EH (cell line): ENCODE data around the gene TAB2.
"Not testable (repeated sequence)": the region's sequence is repeated elsewhere in the genome, so short reads cannot be mapped to it uniquely, and the experiment has no call there.

Experiments used
- DNase-seq: peaks from one replicate; pipeline ENCODE4 v3.0.0-alpha.2; 2015; ENCODE audit warnings: low read depth

Gene TAB2

DNA sequence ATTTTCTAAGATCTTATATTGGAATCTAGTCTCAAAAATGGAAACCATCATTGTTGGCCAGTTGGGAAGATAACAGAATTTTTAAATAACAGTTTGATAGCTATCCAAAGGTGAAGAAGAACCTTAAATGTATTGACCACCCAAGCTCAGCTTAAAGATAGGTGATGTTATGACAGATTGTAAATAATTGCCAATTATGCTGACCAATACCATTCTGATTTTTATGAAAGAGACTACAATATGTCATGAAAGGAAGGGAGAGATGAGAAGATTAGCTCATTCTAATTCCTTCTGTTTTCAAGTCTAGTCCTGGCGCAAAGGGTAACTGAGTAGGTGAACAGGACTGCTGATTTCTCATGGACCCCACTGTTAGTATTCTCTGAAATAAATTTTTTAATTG is 5.7 kb upstream of the TAB2 start:
- DNase-seq = no peak

- no peak for DNase-seq
Observed at GRCh38 chr6:149313070-149313469, 4.4 kb upstream of the TAB2 start.

GRCh38 chr6:149313861-149314260 is 3.7 kb upstream of the TAB2 start:
- DNase-seq = no peak

DNA sequence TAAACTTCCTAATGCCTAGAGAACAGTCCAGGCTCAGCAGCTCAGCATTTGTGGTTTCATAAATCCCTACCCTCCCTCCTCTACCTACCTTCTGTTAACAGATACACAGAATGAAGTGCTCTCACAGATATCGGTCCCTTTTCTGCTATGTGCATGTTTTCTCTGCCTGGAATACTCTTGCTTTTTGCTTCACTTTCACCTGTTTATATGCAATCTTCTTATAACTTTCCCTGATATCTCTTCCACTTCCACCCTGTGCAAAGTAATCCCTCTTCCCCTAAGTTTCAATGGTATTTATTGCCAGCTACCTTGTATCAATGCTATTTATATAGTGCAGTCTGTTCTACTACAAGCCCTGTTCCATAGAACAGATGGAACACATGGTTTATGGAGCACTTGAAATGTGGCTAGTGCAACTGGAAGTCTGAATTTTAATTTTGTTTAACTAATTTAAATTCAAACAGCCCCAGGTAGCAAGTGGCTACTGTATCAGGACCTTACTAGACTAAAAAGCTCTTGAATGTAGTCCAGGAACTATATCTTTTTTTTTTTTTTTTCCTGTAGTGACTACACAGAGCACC is 3.1 kb upstream of the TAB2 start:
- no peak for DNase-seq

DNA sequence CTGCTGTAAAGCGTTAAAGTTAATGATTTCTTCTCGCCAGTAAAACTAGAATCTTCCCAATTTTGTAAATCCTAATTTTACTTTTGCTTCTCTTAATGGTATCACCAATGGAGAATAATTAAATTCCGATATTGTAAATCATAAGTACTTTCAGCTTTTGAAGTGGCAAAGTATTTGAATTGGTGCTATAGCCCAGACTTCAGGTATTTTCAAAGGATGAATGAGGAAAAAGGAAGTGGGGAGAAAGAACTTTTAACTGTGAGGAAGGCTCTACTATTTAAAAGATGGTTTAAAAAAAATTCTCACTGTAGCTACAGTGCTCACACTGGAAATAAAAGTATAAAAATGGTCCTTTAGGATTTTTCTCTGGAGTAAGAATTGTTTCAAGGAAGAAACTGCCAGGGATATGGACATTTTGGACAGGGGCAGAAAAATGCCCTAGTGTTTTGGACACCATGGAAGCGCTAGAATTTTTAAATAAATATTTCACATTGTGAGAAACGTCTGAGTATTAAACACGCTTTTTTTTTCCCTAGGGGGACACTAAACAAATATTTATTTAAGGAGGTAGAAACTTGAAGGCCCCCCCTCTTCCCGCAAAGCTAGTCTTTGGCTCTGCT is 1.3 kb upstream of the TAB2 start:
- no peak for DNase-seq

GRCh38 chr6:149316740-149317643 is 520 bp upstream of the TAB2 start:
- DNase-seq = peak; percentile 93

DNA sequence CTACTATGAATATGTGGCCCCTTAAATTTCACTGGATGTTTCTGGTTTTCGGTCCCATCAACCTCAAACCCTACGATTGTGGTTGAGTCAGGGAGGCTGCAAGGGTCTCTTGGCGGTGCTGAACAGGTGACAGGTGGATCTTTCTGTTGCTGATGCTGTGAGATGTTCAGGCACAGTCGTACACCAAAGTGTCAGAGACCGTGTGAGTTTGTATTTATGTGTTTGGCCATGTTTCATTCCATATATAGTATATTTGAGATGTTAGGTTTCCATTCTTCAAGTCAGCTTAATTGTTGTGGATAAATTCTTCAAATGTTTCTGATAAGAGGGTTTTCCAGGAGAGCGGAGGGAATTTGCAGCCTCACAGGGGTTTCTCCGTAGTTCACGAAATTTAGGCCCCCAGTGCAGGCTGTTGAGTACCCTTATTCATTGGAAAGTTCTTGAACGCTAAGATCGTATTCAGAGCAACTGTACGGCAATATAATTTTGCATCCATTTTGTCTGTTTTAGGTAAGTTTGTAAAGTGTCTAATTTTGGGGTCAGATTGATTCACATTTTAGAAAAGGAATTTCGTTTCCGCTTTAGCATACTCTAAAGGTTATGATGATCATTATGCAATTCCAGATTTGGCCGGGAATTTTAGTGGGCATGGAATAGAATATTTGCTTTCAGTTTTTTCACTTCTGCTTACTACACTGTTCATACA is 1.2 kb downstream of the TAB2 start:
- peak; percentile 22 for DNase-seq

GRCh38 chr6:149319422-149319821 is 1.9 kb downstream of the TAB2 start:
- DNase-seq = peak; percentile 5

GRCh38 chr6:149320016-149320415 is 2.5 kb downstream of the TAB2 start:
- DNase-seq = not testable (repeated sequence)

DNA sequence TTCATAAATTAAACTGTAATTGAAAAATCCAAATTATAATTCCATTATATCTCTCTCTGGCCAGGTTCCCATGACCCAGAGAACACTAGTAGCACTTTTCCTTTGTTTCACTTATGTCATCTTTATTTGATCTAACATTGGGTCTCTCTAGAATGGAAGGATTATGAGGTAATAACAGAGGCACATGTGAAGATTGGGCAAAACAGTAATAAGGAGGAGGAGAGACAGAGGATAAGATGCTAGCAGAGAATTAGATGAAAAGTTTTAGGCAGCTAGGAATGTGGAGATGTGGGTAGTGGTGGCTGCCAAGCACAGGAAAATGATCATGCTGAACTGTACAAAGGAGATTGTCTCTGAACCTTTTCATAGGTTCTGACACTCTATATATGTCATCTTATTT is 3.3 kb downstream of the TAB2 start:
- DNase-seq = peak; percentile 15

DNA sequence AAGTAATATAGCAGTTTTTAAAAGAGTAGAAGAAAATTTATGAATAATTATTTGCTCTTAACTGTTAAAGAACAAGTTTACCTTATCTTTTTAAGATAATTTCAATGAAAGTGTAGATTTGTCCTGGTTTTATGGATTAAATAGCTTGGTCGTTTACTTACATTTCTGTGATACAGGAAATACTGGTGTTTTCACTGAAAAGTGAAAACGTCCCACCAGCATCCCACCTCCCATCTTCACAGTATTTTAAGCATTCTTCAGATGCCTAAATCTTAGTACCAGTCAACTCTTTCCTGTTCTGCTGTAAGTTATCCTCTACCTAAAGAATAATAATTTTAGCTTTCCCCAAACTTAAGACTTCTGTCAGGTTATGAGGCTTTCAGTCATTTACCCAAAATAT is 5.8 kb downstream of the TAB2 start:
- DNase-seq = no peak

- DNase-seq = peak; percentile 25
Observed at GRCh38 chr6:149323925-149324324, 6.4 kb downstream of the TAB2 start.

DNA sequence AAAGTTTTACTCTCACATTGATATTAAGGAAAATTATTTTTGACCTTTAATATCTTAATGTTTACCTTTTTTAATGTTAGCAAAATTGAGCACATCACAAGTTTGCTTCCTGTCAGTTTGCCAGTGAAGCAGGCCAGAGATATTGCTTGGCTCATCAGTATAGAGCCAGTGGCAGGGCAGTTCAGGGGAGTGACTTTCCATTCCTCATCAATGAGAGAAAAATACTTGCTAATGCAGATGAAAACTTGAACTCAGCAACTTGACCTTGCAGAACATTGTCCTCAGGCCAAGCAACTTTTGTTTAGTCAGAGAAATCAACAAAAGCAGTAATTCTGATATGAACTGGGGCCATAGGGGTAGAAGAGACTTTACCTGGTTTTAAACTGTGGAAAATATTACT is 6.9 kb downstream of the TAB2 start:
- no peak for DNase-seq

DNA sequence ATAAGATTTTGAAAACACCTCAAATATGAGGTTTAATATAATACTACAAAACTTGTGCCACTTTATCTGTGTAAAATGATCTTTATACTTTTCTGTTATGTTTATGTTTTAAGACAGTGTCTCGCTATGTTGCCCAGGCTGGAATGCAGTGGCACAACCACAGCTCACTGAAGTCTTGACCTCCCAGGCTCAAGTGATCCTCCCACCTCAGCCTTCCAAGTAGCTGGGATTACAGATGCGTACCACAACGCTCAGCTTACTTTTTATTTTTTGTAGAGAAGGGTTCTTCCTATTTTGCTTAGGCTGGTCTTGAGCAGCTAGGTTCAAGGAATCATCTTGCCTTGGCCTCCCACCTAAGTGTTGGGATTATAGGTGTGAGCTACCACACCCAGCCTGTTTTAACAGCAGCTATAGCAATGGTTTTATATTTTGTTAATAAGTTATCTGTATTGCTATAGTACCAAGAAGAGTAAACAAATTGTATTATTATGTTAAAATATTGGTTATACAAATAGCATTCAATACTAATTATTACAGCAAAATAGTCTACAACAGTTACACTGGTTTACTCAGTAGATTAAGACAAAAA is 8.2 kb downstream of the TAB2 start:
- DNase-seq = no peak

DNA sequence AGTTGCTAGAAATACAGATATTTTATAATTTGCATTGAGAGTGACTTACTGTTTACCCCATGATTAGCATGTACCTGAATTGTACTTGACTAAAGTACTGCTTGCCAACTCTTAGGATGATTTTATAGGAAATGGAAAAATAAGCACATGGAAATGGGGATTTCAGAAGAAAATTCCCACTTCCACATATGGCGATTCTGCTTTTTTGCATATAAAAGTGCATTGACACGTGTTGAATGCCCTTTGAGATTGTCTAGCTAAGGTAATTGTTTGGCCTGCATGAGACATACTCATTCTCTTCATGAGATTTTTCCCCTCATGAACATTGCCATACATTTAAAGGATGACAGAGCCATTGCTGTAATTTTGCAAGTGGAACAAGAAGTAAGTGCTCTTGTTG is 10.1 kb downstream of the TAB2 start:
- DNase-seq = no peak

- DNase-seq = no peak
Observed at GRCh38 chr6:149328083-149328482, 10.6 kb downstream of the TAB2 start.

- no peak for DNase-seq
Observed at GRCh38 chr6:149329529-149329928, 12.0 kb downstream of the TAB2 start.

GRCh38 chr6:149330133-149330532 is 12.6 kb downstream of the TAB2 start:
- DNase-seq = no peak

DNA sequence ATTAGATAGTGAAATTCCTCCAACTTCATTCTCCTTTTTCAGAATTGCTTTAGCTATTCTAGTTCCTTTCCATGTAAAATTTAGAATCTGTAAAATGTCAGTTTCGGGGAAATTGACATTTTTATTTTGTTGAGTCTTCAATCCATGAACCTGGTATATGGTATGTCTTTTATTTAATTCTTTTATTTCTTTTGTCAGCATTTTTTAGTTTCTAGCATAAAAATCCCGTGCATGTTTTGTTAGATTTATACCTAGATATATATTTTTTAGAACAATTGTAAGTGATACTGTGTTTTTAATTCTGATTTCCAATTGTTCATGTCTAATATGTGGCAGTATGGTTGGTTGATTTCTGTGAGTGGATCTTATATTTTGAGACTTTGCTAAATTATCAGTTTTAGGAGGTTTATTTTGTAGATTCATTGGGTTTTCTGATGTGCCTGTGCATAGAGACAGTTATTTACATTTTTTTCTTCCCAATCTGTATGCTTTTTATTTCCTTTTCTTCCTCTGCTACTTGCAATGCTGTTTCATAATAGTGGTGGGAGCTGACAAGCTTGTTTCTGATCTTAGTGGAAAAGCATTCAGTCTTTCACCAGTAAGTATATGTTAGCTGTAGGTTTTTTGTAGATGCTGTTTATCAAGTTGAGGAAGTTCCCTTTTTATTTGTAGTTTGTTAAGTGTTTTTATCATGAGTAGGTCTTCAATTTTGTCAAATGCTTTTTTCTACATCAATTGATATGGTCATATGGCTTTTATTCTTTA is 13.7 kb downstream of the TAB2 start:
- no peak for DNase-seq

GRCh38 chr6:149331871-149332270 is 14.4 kb downstream of the TAB2 start:
- peak; percentile 32 for DNase-seq

- no peak for DNase-seq
Observed at GRCh38 chr6:149332602-149333265, 15.2 kb downstream of the TAB2 start.
